Measurements from ENCODE around the gene PPP1CA.

The PPP1CA gene

GRCh38 chr11:67356864-67357561 lies 44.6 kb downstream of the PPP1CA start:
- Histone ChIP-seq H3K4me1 (ENCODE audit: control insufficient read depth in 1 of 2, insufficient read depth in 2 of 2, low read length in 2 of 2) (peaks cover 18 to 25% of the 10 kb centered on the region in 2 experiments), H2AFZ (ENCODE audit: insufficient read depth, low read length, poor library complexity) (peak overlapping the region; percentile 33), H3K79me2 (ENCODE audit: control insufficient read depth, insufficient read depth, low read length, poor library complexity) (peaks cover 9% of the 10 kb centered on the region), H3K4ac (ENCODE audit: low read depth, low read length) (no peak overlapping the region), H3K79me1 (ENCODE audit: low read length) (peaks cover 19% of the 10 kb centered on the region), H4K8ac (ENCODE audit: low read depth, low read length) (peak overlapping the region; percentile 0), H3K18ac (ENCODE audit: low read length) (no peak overlapping the region), H3K9ac (ENCODE audit: low read length) (no peak overlapping the region), H4K91ac (ENCODE audit: low read depth, low read length) (peak overlapping the region; percentile 64), H3K14ac (ENCODE audit: low read length) (no peak overlapping the region), H3K36me3 (ENCODE audit: control insufficient read depth in 1 of 2, insufficient read depth in 2 of 2, low read length in 2 of 2) (no peaks in the 10 kb centered on the region), H3K9me3 (ENCODE audit: insufficient read depth, low read depth, low read length) (no peaks in the 10 kb centered on the region), H3K27me3 (ENCODE audit: insufficient read depth, low read length) (no peaks in the 10 kb centered on the region), H2BK12ac (ENCODE audit: low read length) (no peak overlapping the region), H2BK5ac (ENCODE audit: low read depth, low read length, poor library complexity) (no peak overlapping the region), H2AK5ac (ENCODE audit: low read length) (peak overlapping the region; percentile 13), H3K4me3 (ENCODE audit: low read depth, low read length) (no peak overlapping the region), H4K12ac (ENCODE audit: low read depth, low read length) (no peak overlapping the region), H3K23ac (ENCODE audit: low read length) (no peak overlapping the region), H3K4me2 (ENCODE audit: low read length) (no peak overlapping the region), H2BK120ac (ENCODE audit: insufficient read depth, low read length, poor library complexity) (no peak overlapping the region), H3K27ac (ENCODE audit: low read depth, low read length) (no peak overlapping the region)
- peak; percentile 45 to 88 for DNase-seq
- WGBS (ENCODE audit: extremely low coverage, insufficient coverage, insufficient read length), result no CpG with 5 or more reads among the region's 3 CpGs

GRCh38 chr11:67356387-67356863 lies 45.2 kb downstream of the PPP1CA start:
- H2BK5ac ChIP-seq (ENCODE audit: low read depth, low read length, poor library complexity), result no peak overlapping the region
- peak overlapping the region; percentile 53 for H2AK5ac ChIP-seq (ENCODE audit: low read length)
- no peak overlapping the region for H3K9ac ChIP-seq (ENCODE audit: low read length)
- peaks cover 9% of the 10 kb centered on the region for H3K79me2 ChIP-seq (ENCODE audit: control insufficient read depth, insufficient read depth, low read length, poor library complexity)
- H3K23ac ChIP-seq (ENCODE audit: low read length), result no peak overlapping the region
- no peak overlapping the region for H3K14ac ChIP-seq (ENCODE audit: low read length)
- H3K18ac ChIP-seq (ENCODE audit: low read length), result no peak overlapping the region
- H3K27me3 ChIP-seq (ENCODE audit: insufficient read depth, low read length), result no peaks in the 10 kb centered on the region
- no CpG with 5 or more reads among the region's 4 CpGs for WGBS (ENCODE audit: extremely low coverage, insufficient coverage, insufficient read length)
- no peak for DNase-seq
- no peak overlapping the region for H3K4ac ChIP-seq (ENCODE audit: low read depth, low read length)
- H4K12ac ChIP-seq (ENCODE audit: low read depth, low read length), result no peak overlapping the region
- no peak overlapping the region for H3K27ac ChIP-seq (ENCODE audit: low read depth, low read length)
- peak overlapping the region; percentile 20 for H4K91ac ChIP-seq (ENCODE audit: low read depth, low read length)
- H3K4me2 ChIP-seq (ENCODE audit: low read length), result no peak overlapping the region
- H3K4me3 ChIP-seq (ENCODE audit: low read depth, low read length), result no peak overlapping the region
- no peaks in the 10 kb centered on the region for H3K9me3 ChIP-seq (ENCODE audit: insufficient read depth, low read depth, low read length)
- H3K36me3 ChIP-seq (ENCODE audit: control insufficient read depth in 1 of 2, insufficient read depth in 2 of 2, low read length in 2 of 2), result no peaks in the 10 kb centered on the region
- no peak overlapping the region for H4K8ac ChIP-seq (ENCODE audit: low read depth, low read length)
- H2BK120ac ChIP-seq (ENCODE audit: insufficient read depth, low read length, poor library complexity), result no peak overlapping the region
- H2AFZ ChIP-seq (ENCODE audit: insufficient read depth, low read length, poor library complexity), result peak overlapping the region; percentile 33
- H3K79me1 ChIP-seq (ENCODE audit: low read length), result peaks cover 19% of the 10 kb centered on the region
- H3K4me1 ChIP-seq (ENCODE audit: control insufficient read depth in 1 of 2, insufficient read depth in 2 of 2, low read length in 2 of 2), result peaks cover 18 to 25% of the 10 kb centered on the region in 2 experiments
- no peak overlapping the region for H2BK12ac ChIP-seq (ENCODE audit: low read length)

- no CpG with 5 or more reads among the region's 4 CpGs for WGBS (ENCODE audit: extremely low coverage, insufficient coverage, insufficient read length)
- Histone ChIP-seq H3K27ac (ENCODE audit: low read depth, low read length) (no peak overlapping the region), H2AFZ (ENCODE audit: insufficient read depth, low read length, poor library complexity) (no peak overlapping the region), H4K91ac (ENCODE audit: low read depth, low read length) (peak overlapping the region; percentile 20), H3K9ac (ENCODE audit: low read length) (no peak overlapping the region), H2BK120ac (ENCODE audit: insufficient read depth, low read length, poor library complexity) (no peak overlapping the region), H3K18ac (ENCODE audit: low read length) (no peak overlapping the region), H3K4ac (ENCODE audit: low read depth, low read length) (no peak overlapping the region), H3K36me3 (ENCODE audit: control insufficient read depth in 1 of 2, insufficient read depth in 2 of 2, low read length in 2 of 2) (no peaks in the 10 kb centered on the region), H3K4me2 (ENCODE audit: low read length) (no peak overlapping the region), H3K4me1 (ENCODE audit: control insufficient read depth in 1 of 2, insufficient read depth in 2 of 2, low read length in 2 of 2) (peaks cover 18 to 25% of the 10 kb centered on the region in 2 experiments), H3K9me3 (ENCODE audit: insufficient read depth, low read depth, low read length) (no peaks in the 10 kb centered on the region), H3K4me3 (ENCODE audit: low read depth, low read length) (no peak overlapping the region), H3K27me3 (ENCODE audit: insufficient read depth, low read length) (no peaks in the 10 kb centered on the region), H3K23ac (ENCODE audit: low read length) (no peak overlapping the region), H2AK5ac (ENCODE audit: low read length) (peak overlapping the region; percentile 61), H2BK12ac (ENCODE audit: low read length) (peak overlapping the region; percentile 44), H3K79me1 (ENCODE audit: low read length) (peaks cover 19% of the 10 kb centered on the region), H4K8ac (ENCODE audit: low read depth, low read length) (no peak overlapping the region), H3K14ac (ENCODE audit: low read length) (no peak overlapping the region), H4K12ac (ENCODE audit: low read depth, low read length) (no peak overlapping the region), H3K79me2 (ENCODE audit: control insufficient read depth, insufficient read depth, low read length, poor library complexity) (peaks cover 9% of the 10 kb centered on the region), H2BK5ac (ENCODE audit: low read depth, low read length, poor library complexity) (no peak overlapping the region)
- DNase-seq, result no peak
Observed at GRCh38 chr11:67355794-67356386, 45.8 kb downstream of the PPP1CA start.

GRCh38 chr11:67355023-67355793 lies 46.5 kb downstream of the PPP1CA start:
- peak overlapping the region; percentile 43 for H3K27ac ChIP-seq (ENCODE audit: low read depth, low read length)
- peak overlapping the region; percentile 32 for H4K8ac ChIP-seq (ENCODE audit: low read depth, low read length)
- H3K23ac ChIP-seq (ENCODE audit: low read length), result no peak overlapping the region
- no CpG with 5 or more reads among the region's 11 CpGs for WGBS (ENCODE audit: extremely low coverage, insufficient coverage, insufficient read length)
- no peak overlapping the region for H3K4me3 ChIP-seq (ENCODE audit: low read depth, low read length)
- H3K14ac ChIP-seq (ENCODE audit: low read length), result peak overlapping the region; percentile 52
- peak overlapping the region; percentile 82 for H4K91ac ChIP-seq (ENCODE audit: low read depth, low read length)
- H3K18ac ChIP-seq (ENCODE audit: low read length), result peak overlapping the region; percentile 20
- no peak overlapping the region for H4K12ac ChIP-seq (ENCODE audit: low read depth, low read length)
- no peaks in the 10 kb centered on the region for H3K9me3 ChIP-seq (ENCODE audit: insufficient read depth, low read depth, low read length)
- H3K79me1 ChIP-seq (ENCODE audit: low read length), result peaks cover 19% of the 10 kb centered on the region
- peak overlapping the region; percentile 61 for H2AK5ac ChIP-seq (ENCODE audit: low read length)
- peak overlapping the region; percentile 43 for H2BK120ac ChIP-seq (ENCODE audit: insufficient read depth, low read length, poor library complexity)
- peaks cover 9% of the 10 kb centered on the region for H3K79me2 ChIP-seq (ENCODE audit: control insufficient read depth, insufficient read depth, low read length, poor library complexity)
- peak overlapping the region; percentile 16 for H3K4ac ChIP-seq (ENCODE audit: low read depth, low read length)
- H2BK5ac ChIP-seq (ENCODE audit: low read depth, low read length, poor library complexity), result peak overlapping the region; percentile 52
- H3K27me3 ChIP-seq (ENCODE audit: insufficient read depth, low read length), result no peaks in the 10 kb centered on the region
- H3K9ac ChIP-seq (ENCODE audit: low read length), result no peak overlapping the region
- no peak overlapping the region for H3K4me2 ChIP-seq (ENCODE audit: low read length)
- H3K36me3 ChIP-seq (ENCODE audit: control insufficient read depth in 1 of 2, insufficient read depth in 2 of 2, low read length in 2 of 2), result no peaks in the 10 kb centered on the region
- H3K4me1 ChIP-seq (ENCODE audit: control insufficient read depth in 1 of 2, insufficient read depth in 2 of 2, low read length in 2 of 2), result peaks cover 18 to 25% of the 10 kb centered on the region in 2 experiments
- peak overlapping the region; percentile 41 for H2BK12ac ChIP-seq (ENCODE audit: low read length)
- DNase-seq, result no peak
- no peak overlapping the region for H2AFZ ChIP-seq (ENCODE audit: insufficient read depth, low read length, poor library complexity)
